ENCODE measurements around the gene NDEL1. TPM values are rescaled to one million over a fixed set of nuclear protein-coding genes. Genes with fewer than 3 reads are reported as not detected.

Gene NDEL1
- total RNA-seq, 1 experiment from 2014 or later: 39.2 TPM

DNA sequence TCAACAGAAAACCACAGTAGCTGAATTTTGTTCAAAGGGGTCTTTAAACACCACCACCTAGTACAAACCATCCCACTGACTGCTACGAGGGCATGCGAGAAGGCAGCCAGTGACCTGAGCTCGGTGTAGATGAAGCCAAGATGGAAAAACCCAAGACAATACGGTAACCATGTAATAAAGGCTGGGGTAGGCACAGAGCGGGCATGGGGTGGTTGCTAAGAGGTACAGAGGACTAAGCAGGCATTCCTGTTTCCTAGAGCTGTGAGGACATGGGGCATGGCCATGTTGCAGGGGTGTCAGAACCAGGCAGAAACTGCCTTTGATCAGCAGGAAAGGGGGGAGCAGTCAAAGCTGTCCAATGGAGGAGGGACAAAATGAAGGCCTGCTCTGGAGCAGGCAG is 52.1 kb downstream of the NDEL1 start:
- intact Hi-C loops (cut with micrococcal nuclease): no loop called here
- no peaks in the 10 kb centered on the region for H3K27me3 ChIP-seq (ENCODE audit: insufficient read depth, low read length)
- H4K20me1 ChIP-seq (ENCODE audit: insufficient read depth): no peaks in the 10 kb centered on the region
- DNase-seq (ENCODE audit: low read depth, low spot score) (no peak), ATAC-seq (no peak)
- H3K79me2 ChIP-seq (ENCODE audit: insufficient read depth, low read length): no peaks in the 10 kb centered on the region
- no peak overlapping the region for H2AFZ ChIP-seq (ENCODE audit: low read depth, low read length, poor library complexity, severe bottlenecking)
- H3K9me2 ChIP-seq (ENCODE audit: insufficient read depth): no peaks in the 10 kb centered on the region
- RAD21 ChIA-PET (ENCODE audit: low non-redundant PET in 1 of 2, low total read pairs in 2 of 2, uncharacterized antibody in 2 of 2, unreplicated experiment in 2 of 2): no interaction called here
- BruUV-seq (replicated peaks): no TSS peak
- POLR2A ChIA-PET: no interaction called here
- H3K36me3 ChIP-seq (ENCODE audit: control insufficient read depth in 1 of 2, insufficient read depth in 2 of 2, low read length in 2 of 2): peaks cover 23 to 27% of the 10 kb centered on the region in 2 experiments
- H3K9ac ChIP-seq (ENCODE audit: low read length): no peak overlapping the region
- CTCF ChIA-PET: no interaction called here
- no peak overlapping the region for H3K4me2 ChIP-seq (ENCODE audit: low read length)
- H3K9me3 ChIP-seq (ENCODE audit: control insufficient read depth in 1 of 2, insufficient read depth in 1 of 2, low read depth in 1 of 2, low read length in 2 of 2): peaks cover 5 to 10% of the 10 kb centered on the region in 2 experiments; a peak in 2 of 4 replicates
- H3K27ac ChIP-seq (ENCODE audit: low read depth, low read length): no peak overlapping the region
- H3K4me1 ChIP-seq (ENCODE audit: control insufficient read depth in 1 of 2, insufficient read depth in 2 of 2, low read length in 2 of 2): no peaks in the 10 kb centered on the region
- no peak for TF ChIP-seq SIN3A (IDR thresholded peaks at IDR 0.05; ENCODE audit: low read depth)
- TF ChIP-seq MAX (IDR thresholded peaks at IDR 0.05): no peak
- H3K4me3 ChIP-seq (replicated peaks in 1 of 2; ENCODE audit: low read depth in 1 of 2, low read length in 2 of 2): no peak overlapping the region

- Histone ChIP-seq H3K4me2 (ENCODE audit: low read length) (no peak overlapping the region), H3K9ac (ENCODE audit: low read length) (no peak overlapping the region), H4K20me1 (ENCODE audit: insufficient read depth) (no peaks in the 10 kb centered on the region), H2AFZ (ENCODE audit: low read depth, low read length, poor library complexity, severe bottlenecking) (no peak overlapping the region), H3K9me3 (ENCODE audit: control insufficient read depth in 1 of 2, insufficient read depth in 1 of 2, low read depth in 1 of 2, low read length in 2 of 2) (peaks cover 5 to 9% of the 10 kb centered on the region in 2 experiments; a peak in 2 of 4 replicates), H3K27me3 (ENCODE audit: insufficient read depth, low read length) (no peaks in the 10 kb centered on the region), H3K36me3 (ENCODE audit: control insufficient read depth in 1 of 2, insufficient read depth in 2 of 2, low read length in 2 of 2) (peaks cover 16 to 22% of the 10 kb centered on the region in 2 experiments), H3K4me1 (ENCODE audit: control insufficient read depth in 1 of 2, insufficient read depth in 2 of 2, low read length in 2 of 2) (no peaks in the 10 kb centered on the region), H3K9me2 (ENCODE audit: insufficient read depth) (no peaks in the 10 kb centered on the region), H3K4me3 (replicated peaks in 1 of 2; ENCODE audit: low read depth in 1 of 2, low read length in 2 of 2) (no peak overlapping the region), H3K27ac (ENCODE audit: low read depth, low read length) (no peak overlapping the region), H3K79me2 (ENCODE audit: insufficient read depth, low read length) (no peaks in the 10 kb centered on the region)
- BruUV-seq (replicated peaks): no TSS peak
- ChIA-PET CTCF (no interaction called here), POLR2A (no interaction called here), RAD21 (ENCODE audit: low non-redundant PET in 1 of 2, low total read pairs in 2 of 2, uncharacterized antibody in 2 of 2, unreplicated experiment in 2 of 2) (no interaction called here)
- no peak for DNase-seq (ENCODE audit: low read depth, low spot score)
- intact Hi-C loops (cut with micrococcal nuclease): no loop called here
- ATAC-seq: no peak; the same call in 1 of the 2 replicates
- TF ChIP-seq ZFX (IDR thresholded peaks at IDR 0.05): no peak
- no peak for TF ChIP-seq ELF1 (IDR thresholded peaks at IDR 0.05; ENCODE audit: borderline replicate concordance, low read depth)
- TF ChIP-seq, protein P1, sequence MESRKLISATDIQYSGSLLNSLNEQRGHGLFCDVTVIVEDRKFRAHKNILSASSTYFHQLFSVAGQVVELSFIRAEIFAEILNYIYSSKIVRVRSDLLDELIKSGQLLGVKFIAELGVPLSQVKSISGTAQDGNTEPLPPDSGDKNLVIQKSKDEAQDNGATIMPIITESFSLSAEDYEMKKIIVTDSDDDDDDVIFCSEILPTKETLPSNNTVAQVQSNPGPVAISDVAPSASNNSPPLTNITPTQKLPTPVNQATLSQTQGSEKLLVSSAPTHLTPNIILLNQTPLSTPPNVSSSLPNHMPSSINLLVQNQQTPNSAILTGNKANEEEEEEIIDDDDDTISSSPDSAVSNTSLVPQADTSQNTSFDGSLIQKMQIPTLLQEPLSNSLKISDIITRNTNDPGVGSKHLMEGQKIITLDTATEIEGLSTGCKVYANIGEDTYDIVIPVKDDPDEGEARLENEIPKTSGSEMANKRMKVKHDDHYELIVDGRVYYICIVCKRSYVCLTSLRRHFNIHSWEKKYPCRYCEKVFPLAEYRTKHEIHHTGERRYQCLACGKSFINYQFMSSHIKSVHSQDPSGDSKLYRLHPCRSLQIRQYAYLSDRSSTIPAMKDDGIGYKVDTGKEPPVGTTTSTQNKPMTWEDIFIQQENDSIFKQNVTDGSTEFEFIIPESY (IDR thresholded peaks at IDR 0.05; ENCODE audit: extremely low read depth, insufficient replicate concordance, low read length): no peak
- no peak for TF ChIP-seq EZH2phosphoT487 (IDR thresholded peaks at IDR 0.05; ENCODE audit: borderline replicate concordance)
- TF ChIP-seq, protein P2, sequence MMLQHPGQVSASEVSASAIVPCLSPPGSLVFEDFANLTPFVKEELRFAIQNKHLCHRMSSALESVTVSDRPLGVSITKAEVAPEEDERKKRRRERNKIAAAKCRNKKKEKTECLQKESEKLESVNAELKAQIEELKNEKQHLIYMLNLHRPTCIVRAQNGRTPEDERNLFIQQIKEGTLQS (IDR thresholded peaks at IDR 0.05): no peak
- TF ChIP-seq TCF7L2 (IDR thresholded peaks at IDR 0.05; ENCODE audit: borderline replicate concordance, extremely low read depth, insufficient read depth, insufficient read length): no peak
- TF ChIP-seq CEBPB (IDR thresholded peaks at IDR 0.05; ENCODE audit: low read depth): no peak
- TF ChIP-seq, protein P3, sequence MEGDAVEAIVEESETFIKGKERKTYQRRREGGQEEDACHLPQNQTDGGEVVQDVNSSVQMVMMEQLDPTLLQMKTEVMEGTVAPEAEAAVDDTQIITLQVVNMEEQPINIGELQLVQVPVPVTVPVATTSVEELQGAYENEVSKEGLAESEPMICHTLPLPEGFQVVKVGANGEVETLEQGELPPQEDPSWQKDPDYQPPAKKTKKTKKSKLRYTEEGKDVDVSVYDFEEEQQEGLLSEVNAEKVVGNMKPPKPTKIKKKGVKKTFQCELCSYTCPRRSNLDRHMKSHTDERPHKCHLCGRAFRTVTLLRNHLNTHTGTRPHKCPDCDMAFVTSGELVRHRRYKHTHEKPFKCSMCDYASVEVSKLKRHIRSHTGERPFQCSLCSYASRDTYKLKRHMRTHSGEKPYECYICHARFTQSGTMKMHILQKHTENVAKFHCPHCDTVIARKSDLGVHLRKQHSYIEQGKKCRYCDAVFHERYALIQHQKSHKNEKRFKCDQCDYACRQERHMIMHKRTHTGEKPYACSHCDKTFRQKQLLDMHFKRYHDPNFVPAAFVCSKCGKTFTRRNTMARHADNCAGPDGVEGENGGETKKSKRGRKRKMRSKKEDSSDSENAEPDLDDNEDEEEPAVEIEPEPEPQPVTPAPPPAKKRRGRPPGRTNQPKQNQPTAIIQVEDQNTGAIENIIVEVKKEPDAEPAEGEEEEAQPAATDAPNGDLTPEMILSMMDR (IDR thresholded peaks at IDR 0.05 in 2 of 3, conservative IDR thresholded peaks at IDR 0.05 in 1 of 3; ENCODE audit: borderline replicate concordance in 1 of 3, insufficient read depth in 1 of 3, low read depth in 2 of 3, low read length in 2 of 3): no peak
- no peak for TF ChIP-seq SIN3A (IDR thresholded peaks at IDR 0.05; ENCODE audit: low read depth)
- no peak for TF ChIP-seq FOSL1 (IDR thresholded peaks at IDR 0.05; ENCODE audit: low read depth)
- TF ChIP-seq POLR2AphosphoS5 (IDR thresholded peaks at IDR 0.05; ENCODE audit: low read depth, low read length): no peak
- TF ChIP-seq ZNF274 (IDR thresholded peaks at IDR 0.05; ENCODE audit: low read depth, low read length): no peak
- TF ChIP-seq JUND (IDR thresholded peaks at IDR 0.05): no peak
- no peak for TF ChIP-seq RAD21 (IDR thresholded peaks at IDR 0.05; ENCODE audit: low read depth)
Observed at GRCh38 chr17:8488491-8488890, 52.8 kb downstream of the NDEL1 start.

All from HCT116 (cell line).